ENCODE data around the gene AMOTL2. TPM values are rescaled to one million over a fixed set of nuclear protein-coding genes. Genes with fewer than 3 reads are reported as not detected.

Gene AMOTL2
- total and polyA plus RNA-seq, 8 donors: 23.8 to 106 (median 47.6) TPM

- intact Hi-C loops (cut with DNase I): no loop called here
- Histone ChIP-seq H3K4me1 (peaks cover 29 to 55% of the 10 kb centered on the region in 2 donors), H3K27me3 (no peaks in the 10 kb centered on the region), H3K36me3 (peaks cover 0 to 43% of the 10 kb centered on the region in 2 donors), H3K27ac (peak overlapping the region; percentile 26 to 54), H3K9me3 (no peaks in the 10 kb centered on the region), H3K4me3 (no peak overlapping the region)
- ATAC-seq (peak; percentile 71), DNase-seq (peak in 1 of 4 donors; percentile 68)
- TF ChIP-seq, protein P1, sequence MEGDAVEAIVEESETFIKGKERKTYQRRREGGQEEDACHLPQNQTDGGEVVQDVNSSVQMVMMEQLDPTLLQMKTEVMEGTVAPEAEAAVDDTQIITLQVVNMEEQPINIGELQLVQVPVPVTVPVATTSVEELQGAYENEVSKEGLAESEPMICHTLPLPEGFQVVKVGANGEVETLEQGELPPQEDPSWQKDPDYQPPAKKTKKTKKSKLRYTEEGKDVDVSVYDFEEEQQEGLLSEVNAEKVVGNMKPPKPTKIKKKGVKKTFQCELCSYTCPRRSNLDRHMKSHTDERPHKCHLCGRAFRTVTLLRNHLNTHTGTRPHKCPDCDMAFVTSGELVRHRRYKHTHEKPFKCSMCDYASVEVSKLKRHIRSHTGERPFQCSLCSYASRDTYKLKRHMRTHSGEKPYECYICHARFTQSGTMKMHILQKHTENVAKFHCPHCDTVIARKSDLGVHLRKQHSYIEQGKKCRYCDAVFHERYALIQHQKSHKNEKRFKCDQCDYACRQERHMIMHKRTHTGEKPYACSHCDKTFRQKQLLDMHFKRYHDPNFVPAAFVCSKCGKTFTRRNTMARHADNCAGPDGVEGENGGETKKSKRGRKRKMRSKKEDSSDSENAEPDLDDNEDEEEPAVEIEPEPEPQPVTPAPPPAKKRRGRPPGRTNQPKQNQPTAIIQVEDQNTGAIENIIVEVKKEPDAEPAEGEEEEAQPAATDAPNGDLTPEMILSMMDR (IDR thresholded peaks at IDR 0.05): no peak
These were observed 20.2 kb downstream of the AMOTL2 start for GRCh38 chr3:134353831-134354611.

DNA sequence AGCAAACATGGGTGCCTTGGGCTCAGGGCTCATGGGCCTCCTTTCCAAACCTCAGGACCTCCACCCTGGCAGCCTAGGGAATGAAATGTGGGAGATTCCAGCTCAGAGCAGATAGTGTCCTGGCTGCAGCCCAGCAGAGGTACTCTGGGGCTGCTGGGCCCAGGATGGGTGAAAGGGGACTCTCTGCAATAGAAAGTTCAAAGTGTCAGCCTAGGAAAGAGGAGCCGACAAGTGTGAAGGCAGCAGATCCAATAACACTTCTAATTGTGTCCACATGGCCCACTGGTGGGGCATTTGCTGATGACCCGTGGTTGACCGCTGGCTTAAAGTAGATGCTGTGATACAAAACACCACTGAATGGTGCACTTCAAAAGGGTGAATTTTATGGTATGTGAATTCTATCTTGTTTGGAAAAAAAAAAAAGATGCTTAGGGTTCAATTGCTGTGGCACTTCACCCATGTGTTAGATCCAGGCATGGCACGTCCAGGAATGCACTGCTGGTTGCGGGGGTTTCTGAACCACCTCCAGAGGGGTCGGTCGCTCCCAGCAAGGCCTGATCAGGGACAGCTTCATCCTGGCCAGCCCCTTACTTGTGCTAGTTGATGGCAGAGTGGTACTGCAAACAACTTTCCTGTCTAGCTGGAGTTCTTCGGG lies 20.9 kb downstream of the AMOTL2 start:
- DNase-seq (no peak), ATAC-seq (no peak)
- Histone ChIP-seq H3K36me3 (peaks cover 0 to 36% of the 10 kb centered on the region in 2 donors), H3K9me3 (no peaks in the 10 kb centered on the region), H3K4me1 (peaks cover 21 to 50% of the 10 kb centered on the region in 2 donors), H3K4me3 (no peak overlapping the region), H3K27me3 (no peaks in the 10 kb centered on the region), H3K27ac (peak overlapping the region; percentile 0 to 54)
- intact Hi-C loops (cut with DNase I): no loop called here
- TF ChIP-seq, protein P1 (IDR thresholded peaks at IDR 0.05): no peak

DNA sequence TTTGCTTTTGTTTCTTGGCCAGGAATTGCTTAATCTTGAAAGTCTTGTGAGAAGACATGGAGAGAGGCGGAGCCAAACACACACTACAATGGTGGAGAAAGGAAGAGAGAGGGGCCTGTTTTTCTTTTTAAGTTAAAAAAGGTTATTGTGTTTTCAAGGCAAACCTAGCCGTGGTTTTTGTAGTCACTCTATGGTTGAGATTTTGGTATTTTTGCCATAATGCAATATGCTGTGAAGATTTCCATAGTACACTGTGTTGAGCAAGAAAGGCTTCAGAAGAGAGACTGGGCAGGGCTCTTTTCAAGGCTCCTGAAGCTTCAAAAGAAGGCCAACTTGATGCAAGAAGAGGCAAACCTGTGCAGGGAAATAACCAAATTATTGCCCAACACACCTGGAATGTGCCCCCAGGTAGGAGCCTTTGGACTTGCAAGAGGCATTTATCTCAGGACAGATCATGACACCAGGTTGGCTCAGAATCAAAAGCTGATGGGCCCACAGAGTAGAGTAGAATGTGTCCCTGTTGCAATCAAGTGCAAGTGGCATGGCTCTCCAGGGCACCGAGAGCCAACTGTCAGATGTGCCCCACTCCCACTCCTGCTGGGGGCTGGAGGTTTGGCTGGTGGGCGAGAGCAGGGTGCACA lies 22.1 kb downstream of the AMOTL2 start:
- peaks cover 10 to 40% of the 10 kb centered on the region in 2 donors for H3K4me1 ChIP-seq
- ATAC-seq: peak; percentile 14
- H3K4me3 ChIP-seq: no peak overlapping the region
- intact Hi-C loops (cut with DNase I): no loop called here
- H3K27me3 ChIP-seq: no peaks in the 10 kb centered on the region
- peak in 1 of 4 donors; percentile 37 for DNase-seq
- peaks cover 0 to 29% of the 10 kb centered on the region in 2 donors for H3K36me3 ChIP-seq
- no peaks in the 10 kb centered on the region for H3K9me3 ChIP-seq
- TF ChIP-seq, protein P1 (IDR thresholded peaks at IDR 0.05): no peak
- peak overlapping the region in 1 of 2 donors; percentile 39 for H3K27ac ChIP-seq

DNA sequence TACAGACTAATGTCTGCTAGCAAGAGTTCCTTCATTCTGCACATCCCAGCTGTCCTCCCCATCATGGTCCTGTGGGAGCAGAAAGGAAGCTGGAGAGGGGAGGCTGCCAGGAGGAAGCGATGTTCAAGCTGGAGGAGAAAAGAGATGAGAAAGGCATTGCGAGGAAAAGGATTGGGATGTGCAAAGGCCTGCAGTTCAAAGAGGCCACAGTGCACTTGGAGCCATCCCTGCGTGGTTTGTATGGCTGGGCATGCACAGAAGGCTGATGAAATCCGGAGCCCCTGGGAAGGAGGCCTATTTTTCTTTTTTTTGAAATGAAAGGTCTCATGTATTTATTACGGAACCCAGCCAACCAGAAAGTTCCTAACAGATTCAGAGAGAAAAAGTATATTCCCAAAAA lies 22.8 kb downstream of the AMOTL2 start:
- Histone ChIP-seq H3K9me3 (peaks cover 0 to 6% of the 10 kb centered on the region in 2 donors), H3K27ac (no peak overlapping the region), H3K27me3 (no peaks in the 10 kb centered on the region), H3K36me3 (peaks cover 0 to 22% of the 10 kb centered on the region in 2 donors), H3K4me3 (no peak overlapping the region), H3K4me1 (peaks cover 4 to 35% of the 10 kb centered on the region in 2 donors)
- intact Hi-C loops (cut with DNase I): no loop called here
- TF ChIP-seq, protein P1 (IDR thresholded peaks at IDR 0.05): no peak
- ATAC-seq: no peak
- DNase-seq: peak in 1 of 4 donors; percentile 27

Data from left lung (tissue), 10 donors.